Measurements from ENCODE around the gene PCDHB11.
"Not testable (repeated sequence)": the region's sequence is repeated elsewhere in the genome, so short reads cannot be mapped to it uniquely, and the experiment has no call there.

The PCDHB11 gene

GRCh38 chr5:141241496-141241895, 42.1 kb downstream of the PCDHB11 start:
- no peak overlapping the region for H3K4me3 ChIP-seq (ENCODE audit: low read depth, low read length)
- in situ Hi-C loops (cut with HindIII; ENCODE audit: low sequenced_read_pairs), result no loop called here
- no peak for TF ChIP-seq CTCF (IDR thresholded peaks at IDR 0.05; ENCODE audit: low read depth, low read length, missing control alignments)
- DNase-seq (ENCODE audit: low read depth), result no peak

DNA sequence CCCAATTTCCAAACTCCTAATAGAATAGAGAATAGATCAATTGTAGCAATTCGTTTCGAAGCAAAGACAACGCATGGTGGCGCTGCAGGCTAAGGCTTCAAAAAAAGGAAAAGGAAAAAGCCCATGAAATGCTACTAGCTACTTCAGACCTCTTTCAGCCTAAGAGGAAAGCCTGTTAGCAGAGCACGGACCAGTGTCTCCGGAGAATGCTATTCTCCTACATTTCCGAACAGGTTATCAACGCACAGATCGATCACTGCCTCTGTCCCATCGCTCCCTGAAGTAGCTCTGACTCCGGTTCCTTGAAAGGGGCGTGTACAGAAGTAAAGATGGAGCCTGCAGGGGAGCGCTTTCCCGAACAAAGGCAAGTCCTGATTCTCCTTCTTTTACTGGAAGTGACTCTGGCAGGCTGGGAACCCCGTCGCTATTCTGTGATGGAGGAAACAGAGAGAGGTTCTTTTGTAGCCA, 45.9 kb downstream of the PCDHB11 start, which contains the start of gene PCDHB15:
PCDHB15 (plus strand) TSS at position 146 of the 468 bp plus-strand sequence; CDS start at position 330, 184 bp downstream.
- TF ChIP-seq CTCF (IDR thresholded peaks at IDR 0.05; ENCODE audit: low read depth, low read length, missing control alignments), result no peak
- H3K4me3 ChIP-seq (ENCODE audit: low read depth, low read length), result peak within 1 kb of the TSS; percentile 9
- in situ Hi-C loops (cut with HindIII; ENCODE audit: low sequenced_read_pairs), result no loop called here
- DNase-seq (ENCODE audit: low read depth), result no peak

- in situ Hi-C loops (cut with HindIII; ENCODE audit: low sequenced_read_pairs); H3K4me3 ChIP-seq (ENCODE audit: low read depth, low read length); DNase-seq (ENCODE audit: low read depth): not testable (repeated sequence)
Observed at GRCh38 chr5:141246971-141247370, 47.5 kb downstream of the PCDHB11 start.

DNA sequence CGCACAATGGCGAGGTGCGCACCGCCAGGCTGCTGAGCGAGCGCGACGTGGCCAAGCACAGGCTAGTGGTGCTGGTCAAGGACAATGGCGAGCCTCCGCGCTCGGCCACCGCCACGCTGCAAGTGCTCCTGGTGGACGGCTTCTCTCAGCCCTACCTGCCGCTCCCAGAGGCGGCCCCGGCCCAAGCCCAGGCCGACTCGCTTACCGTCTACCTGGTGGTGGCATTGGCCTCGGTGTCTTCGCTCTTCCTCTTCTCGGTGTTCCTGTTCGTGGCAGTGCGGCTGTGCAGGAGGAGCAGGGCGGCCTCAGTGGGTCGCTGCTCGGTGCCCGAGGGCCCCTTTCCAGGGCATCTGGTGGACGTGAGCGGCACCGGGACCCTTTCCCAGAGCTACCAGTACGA, 48.0 kb downstream of the PCDHB11 start:
- in situ Hi-C loops (cut with HindIII; ENCODE audit: low sequenced_read_pairs); DNase-seq (ENCODE audit: low read depth); H3K4me3 ChIP-seq (ENCODE audit: low read depth, low read length): not testable (repeated sequence)

DNA sequence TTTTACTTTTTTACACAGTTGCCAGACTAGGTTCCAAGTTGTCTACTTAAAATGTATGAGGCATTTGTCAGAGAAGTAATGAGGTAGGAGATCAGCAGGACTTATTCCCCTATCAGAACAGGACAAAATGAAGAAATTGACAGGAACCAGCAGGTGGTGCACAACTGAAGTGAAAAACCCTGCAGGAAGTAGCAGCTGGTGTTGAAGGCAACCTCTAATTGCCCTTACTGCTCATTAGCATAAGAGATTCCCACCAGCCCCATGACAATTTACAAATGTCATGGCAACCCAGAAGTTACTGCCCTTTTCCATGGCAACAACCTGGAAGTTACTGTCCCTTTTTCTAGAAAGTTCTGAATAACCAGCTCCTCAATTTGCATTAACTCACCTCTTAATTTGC, 51.1 kb downstream of the PCDHB11 start:
- in situ Hi-C loops (cut with HindIII; ENCODE audit: low sequenced_read_pairs), result no loop called here
- no peak overlapping the region for H3K4me3 ChIP-seq (ENCODE audit: low read depth, low read length)
- no peak for TF ChIP-seq CTCF (IDR thresholded peaks at IDR 0.05; ENCODE audit: low read depth, low read length, missing control alignments)
- DNase-seq (ENCODE audit: low read depth), result no peak

All from astrocyte of the cerebellum (primary cell).